IPS-18c (cell line): Measurements from ENCODE around the gene CARMIL1.

ENCODE experiments used
- H3K4me3 ChIP-seq: 2 replicates; pipeline ENCODE4 v1.7.0; 2013; ENCODE audit warnings: low read depth, mild to moderate bottlenecking, low read length, moderate library complexity; ENCODE audit not compliant: insufficient read depth
- H3K9me3 ChIP-seq: one replicate; pipeline ENCODE4 v1.6.1; 2013; ENCODE audit warnings: mild to moderate bottlenecking, low read length, moderate library complexity; ENCODE audit not compliant: control insufficient read depth, insufficient read depth

CARMIL1 gene

GRCh38 chr6:25485821-25486534, 206.8 kb downstream of the CARMIL1 start:
- no peaks in the 10 kb centered on the region for H3K9me3 ChIP-seq
- H3K4me3 ChIP-seq, result no peak overlapping the region

GRCh38 chr6:25486550-25486949, 207.4 kb downstream of the CARMIL1 start:
- Histone ChIP-seq H3K4me3 (no peak overlapping the region), H3K9me3 (no peaks in the 10 kb centered on the region)

GRCh38 chr6:25487012-25487411, 207.8 kb downstream of the CARMIL1 start:
- Histone ChIP-seq H3K4me3 (no peak overlapping the region), H3K9me3 (no peaks in the 10 kb centered on the region)

GRCh38 chr6:25488156-25488555, 209.0 kb downstream of the CARMIL1 start:
- H3K4me3 ChIP-seq, result no peak overlapping the region
- no peaks in the 10 kb centered on the region for H3K9me3 ChIP-seq

GRCh38 chr6:25489399-25489798, 210.2 kb downstream of the CARMIL1 start:
- no peaks in the 10 kb centered on the region for H3K9me3 ChIP-seq
- H3K4me3 ChIP-seq, result no peak overlapping the region

GRCh38 chr6:25490018-25490801, 211.0 kb downstream of the CARMIL1 start:
- H3K4me3 ChIP-seq, result no peak overlapping the region

GRCh38 chr6:25492951-25493350, 213.8 kb downstream of the CARMIL1 start:
- H3K4me3 ChIP-seq, result no peak overlapping the region
- H3K9me3 ChIP-seq, result no peaks in the 10 kb centered on the region

More at GRCh38 chr6:25490018-25490801, 211.0 kb downstream of the CARMIL1 start:
- H3K9me3 ChIP-seq, result no peaks in the 10 kb centered on the region

- no peaks in the 10 kb centered on the region for H3K9me3 ChIP-seq
- H3K4me3 ChIP-seq, result no peak overlapping the region
Measured at GRCh38 chr6:25494469-25494868, 215.3 kb downstream of the CARMIL1 start.

- H3K9me3 ChIP-seq, result no peaks in the 10 kb centered on the region
- H3K4me3 ChIP-seq, result no peak overlapping the region
Measured at GRCh38 chr6:25497383-25498040, 218.3 kb downstream of the CARMIL1 start.

GRCh38 chr6:25498505-25498904, 219.3 kb downstream of the CARMIL1 start:
- Histone ChIP-seq H3K4me3 (no peak overlapping the region), H3K9me3 (no peaks in the 10 kb centered on the region)

- Histone ChIP-seq H3K9me3 (no peaks in the 10 kb centered on the region), H3K4me3 (no peak overlapping the region)
Measured at GRCh38 chr6:25499615-25500235, 220.6 kb downstream of the CARMIL1 start.

- Histone ChIP-seq H3K9me3 (no peaks in the 10 kb centered on the region), H3K4me3 (no peak overlapping the region)
Measured at GRCh38 chr6:25503686-25504085, 224.5 kb downstream of the CARMIL1 start.

- Histone ChIP-seq H3K4me3 (no peak overlapping the region), H3K9me3 (no peaks in the 10 kb centered on the region)
Measured at GRCh38 chr6:25504661-25505060, 225.5 kb downstream of the CARMIL1 start.

GRCh38 chr6:25506020-25506419, 226.8 kb downstream of the CARMIL1 start:
- Histone ChIP-seq H3K9me3 (no peaks in the 10 kb centered on the region), H3K4me3 (no peak overlapping the region)

- Histone ChIP-seq H3K4me3 (no peak overlapping the region), H3K9me3 (no peaks in the 10 kb centered on the region)
Measured at GRCh38 chr6:25508051-25508450, 228.9 kb downstream of the CARMIL1 start.

- no peaks in the 10 kb centered on the region for H3K9me3 ChIP-seq
- H3K4me3 ChIP-seq, result no peak overlapping the region
Measured at GRCh38 chr6:25511376-25511775, 232.2 kb downstream of the CARMIL1 start.

GRCh38 chr6:25512560-25512959, 233.4 kb downstream of the CARMIL1 start:
- H3K9me3 ChIP-seq, result no peaks in the 10 kb centered on the region
- H3K4me3 ChIP-seq, result no peak overlapping the region
